ENCODE data around the gene POMC. TPM values are rescaled to one million over a fixed set of nuclear protein-coding genes. Genes with fewer than 3 reads are reported as not detected.
"Not testable (repeated sequence)": the region's sequence is repeated elsewhere in the genome, so short reads cannot be mapped to it uniquely, and the experiment has no call there.

POMC gene
- total RNA-seq, 1 donor from 2014 or later = 6.9 TPM

- no peak for DNase-seq
- H3K27ac Mint-ChIP-seq = no peak overlapping the region
- H3K4me3 Mint-ChIP-seq = no peak overlapping the region
Observed at GRCh38 chr2:25145803-25146202, 22.6 kb downstream of the POMC start.

DNA sequence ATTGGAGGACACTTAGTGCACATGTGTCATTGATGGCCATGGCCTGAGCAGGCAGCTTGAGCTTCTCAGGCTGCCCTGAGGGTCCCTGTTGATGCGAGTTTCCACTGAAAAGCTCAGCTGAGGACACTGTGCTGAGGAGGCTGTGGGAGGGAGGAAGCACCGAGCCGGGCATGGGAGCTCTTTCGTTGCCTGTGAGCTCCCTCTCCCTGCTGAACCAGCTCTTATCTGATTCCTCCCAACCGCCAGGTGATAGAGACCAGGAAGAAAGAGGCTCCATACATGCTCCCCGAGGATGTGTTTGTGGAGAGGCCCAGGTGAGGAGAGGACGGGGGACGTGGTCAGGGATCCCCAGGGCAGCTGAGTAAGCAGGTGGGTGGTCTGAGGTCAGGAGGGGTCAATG is 27.3 kb downstream of the POMC start:
- no peak overlapping the region for H3K27ac Mint-ChIP-seq
- no peaks in the 10 kb centered on the region for H3K36me3 Mint-ChIP-seq (ENCODE audit: low read depth)
- H3K4me3 Mint-ChIP-seq = no peak overlapping the region
- no peaks in the 10 kb centered on the region for H3K4me1 Mint-ChIP-seq
- H3K9me3 Mint-ChIP-seq = no peaks in the 10 kb centered on the region
- peaks cover 11% of the 10 kb centered on the region for H3K27me3 Mint-ChIP-seq
- DNase-seq = no peak
- intact Hi-C loops (cut with micrococcal nuclease) = no loop called here

More at GRCh38 chr2:25145803-25146202, 22.6 kb downstream of the POMC start:
- no peaks in the 10 kb centered on the region for H3K9me3 Mint-ChIP-seq
- H3K4me1 Mint-ChIP-seq = no peaks in the 10 kb centered on the region
- intact Hi-C loops (cut with micrococcal nuclease) = no loop called here
- peaks cover 4% of the 10 kb centered on the region for H3K27me3 Mint-ChIP-seq
- H3K36me3 Mint-ChIP-seq (ENCODE audit: low read depth) = no peaks in the 10 kb centered on the region

DNA sequence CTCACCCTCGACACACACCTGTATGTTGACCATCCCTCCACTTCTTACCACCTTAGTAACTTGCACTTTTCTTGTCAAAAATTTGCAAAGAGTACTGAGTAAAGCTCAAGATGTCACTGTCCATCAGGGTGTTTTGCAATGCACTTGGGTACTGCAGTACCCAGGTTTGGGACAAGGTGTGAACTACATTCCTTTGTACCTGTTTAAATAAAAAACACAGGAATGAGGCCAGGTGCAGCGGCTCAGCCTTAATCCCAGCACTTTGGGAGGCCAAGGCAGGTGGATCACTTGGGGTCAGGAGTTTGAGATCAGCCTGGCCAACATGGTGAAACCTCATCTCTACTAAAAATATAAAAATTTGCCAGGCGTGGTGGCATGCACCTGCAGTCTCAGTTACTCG is 27.8 kb downstream of the POMC start:
- intact Hi-C loops (cut with micrococcal nuclease); H3K27ac Mint-ChIP-seq; H3K4me1 Mint-ChIP-seq; H3K4me3 Mint-ChIP-seq; H3K9me3 Mint-ChIP-seq; H3K36me3 Mint-ChIP-seq (ENCODE audit: low read depth); DNase-seq: not testable (repeated sequence)
- peaks cover 13% of the 10 kb centered on the region for H3K27me3 Mint-ChIP-seq

- H3K4me3 Mint-ChIP-seq = no peak overlapping the region
- DNase-seq = no peak
- no peaks in the 10 kb centered on the region for H3K36me3 Mint-ChIP-seq (ENCODE audit: low read depth)
- no peaks in the 10 kb centered on the region for H3K9me3 Mint-ChIP-seq
- H3K4me1 Mint-ChIP-seq = peaks cover 15% of the 10 kb centered on the region
- intact Hi-C loops (cut with micrococcal nuclease) = loop anchor here (5.0 to 10.0 kb wide), 2 partner anchors 62 to 90 kb away; partner anchors contain the start of gene EFR3B
- H3K27me3 Mint-ChIP-seq = peaks cover 63% of the 10 kb centered on the region
- no peak overlapping the region for H3K27ac Mint-ChIP-seq
Observed at GRCh38 chr2:25132693-25133092, 35.7 kb downstream of the POMC start.

DNA sequence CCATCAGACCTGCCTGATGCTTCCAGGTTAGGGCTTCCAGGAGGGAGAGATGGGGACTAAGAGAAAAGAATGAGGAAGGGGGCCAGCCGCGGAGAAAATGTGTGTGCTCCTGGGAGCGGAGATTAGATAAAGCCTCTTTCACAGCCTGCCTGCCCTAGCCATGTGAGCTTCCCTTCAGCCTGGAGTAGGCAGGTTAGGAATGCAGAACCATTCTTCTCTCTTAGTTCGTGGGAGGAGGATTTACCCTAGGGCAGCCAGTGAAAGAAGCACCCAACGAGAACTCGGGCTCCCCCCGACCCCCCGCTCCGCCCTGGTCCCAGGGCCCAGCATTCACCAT is 36.1 kb downstream of the POMC start:
- Mint-ChIP-seq H3K9me3 (no peaks in the 10 kb centered on the region), H3K27me3 (peaks cover 62% of the 10 kb centered on the region), H3K4me3 (peak overlapping the region; percentile 46), H3K27ac (no peak overlapping the region), H3K36me3 (ENCODE audit: low read depth) (no peaks in the 10 kb centered on the region), H3K4me1 (peaks cover 15% of the 10 kb centered on the region)
- intact Hi-C loops (cut with micrococcal nuclease) = loop anchor here (5.0 to 10.0 kb wide), 2 partner anchors 63 to 90 kb away; partner anchors contain the start of gene EFR3B
- DNase-seq = no peak

GRCh38 chr2:25131567-25132298 is 36.6 kb downstream of the POMC start:
- Mint-ChIP-seq H3K4me3 (peak overlapping the region; percentile 77), H3K27me3 (peaks cover 57% of the 10 kb centered on the region), H3K4me1 (peaks cover 15% of the 10 kb centered on the region), H3K9me3 (no peaks in the 10 kb centered on the region), H3K36me3 (ENCODE audit: low read depth) (no peaks in the 10 kb centered on the region), H3K27ac (no peak overlapping the region)
- intact Hi-C loops (cut with micrococcal nuclease) = loop anchor here (5.0 to 10.0 kb wide), 2 partner anchors 63 to 89 kb away; partner anchors contain the start of gene EFR3B
- peak; percentile 70 for DNase-seq

GRCh38 chr2:25131253-25131566 is 37.2 kb downstream of the POMC start:
- H3K4me1 Mint-ChIP-seq = peaks cover 15% of the 10 kb centered on the region
- no peak for DNase-seq
- H3K36me3 Mint-ChIP-seq (ENCODE audit: low read depth) = no peaks in the 10 kb centered on the region
- H3K27ac Mint-ChIP-seq = no peak overlapping the region
- intact Hi-C loops (cut with micrococcal nuclease) = loop anchor here (5.0 to 10.0 kb wide), 2 partner anchors 64 to 89 kb away; partner anchors contain the start of gene EFR3B
- no peaks in the 10 kb centered on the region for H3K9me3 Mint-ChIP-seq
- peaks cover 57% of the 10 kb centered on the region for H3K27me3 Mint-ChIP-seq
- peak overlapping the region; percentile 77 for H3K4me3 Mint-ChIP-seq

DNA sequence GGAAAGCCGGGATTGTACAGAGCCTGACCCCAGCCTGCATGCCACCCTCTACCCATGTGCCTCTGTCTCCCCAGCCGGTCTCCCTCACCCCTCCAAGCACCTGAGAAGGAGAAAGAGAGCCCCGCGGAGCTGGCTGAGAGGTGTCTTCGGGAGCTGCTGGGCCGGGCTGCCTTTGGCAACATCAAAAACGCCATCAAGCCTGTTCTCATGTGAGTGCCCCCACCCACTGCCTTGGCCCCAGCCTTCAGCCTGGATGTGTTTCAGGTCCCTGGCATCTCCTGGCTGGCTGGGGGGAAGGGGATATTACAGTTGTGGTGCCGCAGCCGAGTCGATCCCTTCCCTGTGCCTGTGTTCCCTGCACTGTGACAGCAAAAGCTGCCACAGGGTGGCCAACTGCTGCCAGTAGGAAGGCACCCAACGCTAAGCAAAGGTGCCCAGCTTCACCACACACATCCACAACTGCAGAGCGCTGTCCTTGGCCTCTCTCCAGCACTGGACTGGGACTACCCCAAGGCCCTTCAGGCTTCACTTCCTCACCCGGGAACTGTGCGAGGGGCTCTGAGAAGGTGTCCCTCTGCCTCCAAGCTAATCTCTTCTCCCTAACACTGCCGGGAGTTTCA is 38.4 kb downstream of the POMC start:
- peak overlapping the region; percentile 44 for H3K4me3 Mint-ChIP-seq
- no peaks in the 10 kb centered on the region for H3K9me3 Mint-ChIP-seq
- H3K27me3 Mint-ChIP-seq = peaks cover 49% of the 10 kb centered on the region

DNA sequence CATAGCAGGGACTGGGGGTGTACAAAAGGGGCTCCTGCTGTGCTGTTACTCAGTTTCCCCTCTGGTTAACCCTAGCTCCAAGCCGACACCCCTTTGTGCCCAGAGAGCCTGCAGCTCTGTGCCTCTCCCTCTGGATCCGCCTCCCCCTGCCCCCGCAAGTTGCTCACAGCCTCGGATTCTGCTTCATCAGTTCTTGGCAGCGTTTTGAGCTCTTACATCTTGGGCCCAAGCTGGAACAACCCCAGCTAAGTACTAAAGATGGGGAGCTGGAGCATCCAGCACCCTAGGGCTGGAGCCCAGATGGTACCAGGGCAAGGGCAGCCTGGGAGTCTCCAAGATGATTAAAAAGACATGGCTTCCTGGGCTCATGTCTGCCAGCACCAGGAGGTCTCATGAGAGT is 40.7 kb downstream of the POMC start:
- intact Hi-C loops (cut with micrococcal nuclease) = loop anchor here (2.0 kb wide), 1 partner anchor 301 kb away; no protein-coding TSS in a partner anchor
- H3K27ac Mint-ChIP-seq = no peak overlapping the region

More for the DNA sequence above, 38.4 kb downstream of the POMC start:
- intact Hi-C loops (cut with micrococcal nuclease) = loop anchor here (1.0 to 10.0 kb wide), 5 partner anchors 65 to 720 kb away; partner anchors contain the start of gene EFR3B
- peak overlapping the region; percentile 11 for H3K27ac Mint-ChIP-seq
- H3K4me1 Mint-ChIP-seq = peaks cover 15% of the 10 kb centered on the region
- no peaks in the 10 kb centered on the region for H3K36me3 Mint-ChIP-seq (ENCODE audit: low read depth)
- DNase-seq = peak; percentile 61

GRCh38 chr2:25127071-25127470 is 41.3 kb downstream of the POMC start:
- H3K36me3 Mint-ChIP-seq (ENCODE audit: low read depth); H3K9me3 Mint-ChIP-seq; intact Hi-C loops (cut with micrococcal nuclease); H3K27ac Mint-ChIP-seq; DNase-seq; H3K4me3 Mint-ChIP-seq: not testable (repeated sequence)
- peaks cover 26% of the 10 kb centered on the region for H3K27me3 Mint-ChIP-seq
- peaks cover 14% of the 10 kb centered on the region for H3K4me1 Mint-ChIP-seq

More for the DNA sequence above, 40.7 kb downstream of the POMC start:
- H3K9me3 Mint-ChIP-seq = no peaks in the 10 kb centered on the region
- H3K4me1 Mint-ChIP-seq = peaks cover 15% of the 10 kb centered on the region
- H3K36me3 Mint-ChIP-seq (ENCODE audit: low read depth) = no peaks in the 10 kb centered on the region
- H3K27me3 Mint-ChIP-seq = peaks cover 28% of the 10 kb centered on the region
- no peak overlapping the region for H3K4me3 Mint-ChIP-seq
- no peak for DNase-seq

- Mint-ChIP-seq H3K36me3 (ENCODE audit: low read depth) (no peaks in the 10 kb centered on the region), H3K9me3 (no peaks in the 10 kb centered on the region), H3K4me1 (peaks cover 9% of the 10 kb centered on the region), H3K4me3 (no peak overlapping the region), H3K27me3 (peaks cover 17% of the 10 kb centered on the region), H3K27ac (no peak overlapping the region)
- DNase-seq = no peak
- intact Hi-C loops (cut with micrococcal nuclease) = no loop called here
Observed at GRCh38 chr2:25125976-25126375, 42.4 kb downstream of the POMC start.

- peaks cover 10% of the 10 kb centered on the region for H3K27me3 Mint-ChIP-seq
- intact Hi-C loops (cut with micrococcal nuclease) = no loop called here
- no peaks in the 10 kb centered on the region for H3K9me3 Mint-ChIP-seq
- H3K4me1 Mint-ChIP-seq = peaks cover 9% of the 10 kb centered on the region
- no peaks in the 10 kb centered on the region for H3K36me3 Mint-ChIP-seq (ENCODE audit: low read depth)
- no peak overlapping the region for H3K4me3 Mint-ChIP-seq
- no peak for DNase-seq
- H3K27ac Mint-ChIP-seq = no peak overlapping the region
Observed at GRCh38 chr2:25125189-25125588, 43.2 kb downstream of the POMC start.

GRCh38 chr2:25123682-25124081 is 44.7 kb downstream of the POMC start:
- Mint-ChIP-seq H3K27ac (no peak overlapping the region), H3K27me3 (peaks cover 4% of the 10 kb centered on the region), H3K9me3 (no peaks in the 10 kb centered on the region), H3K4me1 (peaks cover 1% of the 10 kb centered on the region), H3K4me3 (no peak overlapping the region), H3K36me3 (ENCODE audit: low read depth) (no peaks in the 10 kb centered on the region)
- intact Hi-C loops (cut with micrococcal nuclease) = no loop called here
- no peak for DNase-seq

DNA sequence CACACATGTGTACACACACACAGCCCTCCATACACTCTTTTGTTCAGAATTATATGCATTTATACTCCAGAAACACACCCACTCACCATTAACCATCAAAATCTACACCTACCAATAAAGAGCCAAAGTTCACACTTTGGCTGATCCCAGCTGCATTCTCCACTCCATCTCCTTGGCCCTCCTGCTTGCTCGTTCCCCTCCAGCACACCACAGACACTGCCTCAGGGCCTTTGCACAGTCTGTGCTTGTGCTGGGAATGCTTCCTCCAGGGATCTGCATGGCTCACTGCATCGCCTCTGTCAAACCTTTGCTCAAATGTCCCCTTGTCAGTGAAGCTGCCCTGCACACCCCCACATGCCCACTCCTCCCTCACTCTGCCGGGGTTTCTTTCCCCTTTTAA is 46.0 kb downstream of the POMC start:
- no peaks in the 10 kb centered on the region for H3K4me1 Mint-ChIP-seq
- DNase-seq = no peak
- no peak overlapping the region for H3K4me3 Mint-ChIP-seq
- no peak overlapping the region for H3K27ac Mint-ChIP-seq
- intact Hi-C loops (cut with micrococcal nuclease) = no loop called here
- H3K27me3 Mint-ChIP-seq = peaks cover 4% of the 10 kb centered on the region
- no peaks in the 10 kb centered on the region for H3K36me3 Mint-ChIP-seq (ENCODE audit: low read depth)
- H3K9me3 Mint-ChIP-seq = no peaks in the 10 kb centered on the region

All from activated CD4-positive, alpha-beta T cell treated with anti-CD3 and anti-CD28 coated beads, Interleukin-2, amount 10 ng/mL, durations not matched to agents 24 days and 14 days (primary cell).